Measurements from ENCODE around the gene JUN.

JUN gene

DNA sequence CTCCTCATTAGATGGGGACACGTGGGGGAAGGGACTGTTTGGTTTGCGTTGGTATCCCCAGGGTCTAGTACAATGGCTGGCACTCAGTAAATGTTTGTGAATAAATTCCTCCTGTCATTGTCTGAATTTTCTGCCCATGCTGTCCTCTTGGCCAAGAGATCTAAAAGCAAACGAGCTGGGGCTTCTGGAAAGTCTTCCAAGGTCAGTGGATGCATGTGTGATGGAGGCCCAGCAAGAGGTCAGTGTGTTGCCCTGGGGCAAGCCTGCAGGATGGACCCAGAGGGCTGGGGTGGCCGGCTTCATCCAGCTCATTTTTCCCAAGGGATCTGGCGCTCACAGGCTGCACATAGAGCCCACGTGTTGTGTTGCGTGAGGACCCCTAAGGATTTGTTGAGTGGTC is 30.0 kb upstream of the JUN start:
- Histone ChIP-seq H3K4me1 (ENCODE audit: control insufficient read depth in 1 of 2, insufficient read depth in 1 of 2, low read depth in 1 of 2, low read length in 1 of 2) (peaks cover 34 to 41% of the 10 kb centered on the region in 2 experiments), H3K36me3 (no peaks in the 10 kb centered on the region), H3K27ac (peak overlapping the region; percentile 89), H3K4me3 (ENCODE audit: low read depth in 1 of 2, low read length in 1 of 2) (no peak overlapping the region), H3K9me3 (no peaks in the 10 kb centered on the region), H3K27me3 (no peaks in the 10 kb centered on the region)
- TF ChIP-seq, protein P1, sequence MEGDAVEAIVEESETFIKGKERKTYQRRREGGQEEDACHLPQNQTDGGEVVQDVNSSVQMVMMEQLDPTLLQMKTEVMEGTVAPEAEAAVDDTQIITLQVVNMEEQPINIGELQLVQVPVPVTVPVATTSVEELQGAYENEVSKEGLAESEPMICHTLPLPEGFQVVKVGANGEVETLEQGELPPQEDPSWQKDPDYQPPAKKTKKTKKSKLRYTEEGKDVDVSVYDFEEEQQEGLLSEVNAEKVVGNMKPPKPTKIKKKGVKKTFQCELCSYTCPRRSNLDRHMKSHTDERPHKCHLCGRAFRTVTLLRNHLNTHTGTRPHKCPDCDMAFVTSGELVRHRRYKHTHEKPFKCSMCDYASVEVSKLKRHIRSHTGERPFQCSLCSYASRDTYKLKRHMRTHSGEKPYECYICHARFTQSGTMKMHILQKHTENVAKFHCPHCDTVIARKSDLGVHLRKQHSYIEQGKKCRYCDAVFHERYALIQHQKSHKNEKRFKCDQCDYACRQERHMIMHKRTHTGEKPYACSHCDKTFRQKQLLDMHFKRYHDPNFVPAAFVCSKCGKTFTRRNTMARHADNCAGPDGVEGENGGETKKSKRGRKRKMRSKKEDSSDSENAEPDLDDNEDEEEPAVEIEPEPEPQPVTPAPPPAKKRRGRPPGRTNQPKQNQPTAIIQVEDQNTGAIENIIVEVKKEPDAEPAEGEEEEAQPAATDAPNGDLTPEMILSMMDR (IDR thresholded peaks at IDR 0.05): no peak

DNA sequence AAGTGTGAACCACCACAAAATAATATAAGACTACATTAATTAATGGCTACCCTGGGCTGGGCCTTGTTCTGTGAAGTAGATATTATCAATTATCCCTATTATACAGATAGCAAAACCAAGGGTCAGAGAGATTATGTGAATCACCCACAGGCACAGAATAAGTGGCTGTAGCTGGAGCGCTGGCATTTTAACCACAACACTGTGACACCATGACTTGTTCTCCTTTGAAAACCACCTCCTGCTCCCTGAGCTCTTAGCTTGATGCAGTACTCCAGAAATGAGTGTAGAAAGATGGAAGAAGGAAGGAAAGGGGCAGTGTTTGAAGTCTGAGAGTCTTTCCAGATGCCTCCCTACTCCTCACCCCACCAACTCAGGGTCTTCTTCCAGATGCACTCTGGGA is 29.5 kb upstream of the JUN start:
- Histone ChIP-seq H3K36me3 (no peaks in the 10 kb centered on the region), H3K9me3 (no peaks in the 10 kb centered on the region), H3K4me1 (ENCODE audit: control insufficient read depth in 1 of 2, insufficient read depth in 1 of 2, low read depth in 1 of 2, low read length in 1 of 2) (peaks cover 34 to 41% of the 10 kb centered on the region in 2 experiments), H3K27me3 (no peaks in the 10 kb centered on the region), H3K4me3 (ENCODE audit: low read depth in 1 of 2, low read length in 1 of 2) (no peak overlapping the region), H3K27ac (peak overlapping the region; percentile 89)
- TF ChIP-seq, protein P1 (IDR thresholded peaks at IDR 0.05): no peak

DNA sequence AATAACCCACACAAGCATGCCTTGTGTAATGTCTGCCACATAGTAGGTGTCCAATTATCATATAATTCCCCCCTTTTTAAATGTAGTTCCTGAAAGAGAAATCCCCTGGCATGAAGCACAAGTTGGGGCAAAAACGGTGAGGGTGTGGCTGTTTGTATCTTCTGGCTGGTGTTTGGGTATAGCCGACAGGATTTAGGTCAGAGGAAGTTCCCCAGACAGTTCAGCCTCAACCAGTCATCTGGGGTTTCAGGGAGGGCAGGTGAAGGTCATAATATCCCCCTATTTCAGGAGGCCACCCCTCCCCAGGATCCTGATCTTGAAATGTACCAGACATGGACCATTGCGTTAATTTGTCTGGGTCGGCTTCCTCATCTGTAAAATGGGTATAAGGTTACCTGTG is 29.1 kb upstream of the JUN start:
- H3K27ac ChIP-seq: no peak overlapping the region
- no peaks in the 10 kb centered on the region for H3K9me3 ChIP-seq
- TF ChIP-seq, protein P1 (IDR thresholded peaks at IDR 0.05): no peak
- no peak overlapping the region for H3K4me3 ChIP-seq (ENCODE audit: low read depth in 1 of 2, low read length in 1 of 2)
- no peaks in the 10 kb centered on the region for H3K36me3 ChIP-seq
- H3K4me1 ChIP-seq (ENCODE audit: control insufficient read depth in 1 of 2, insufficient read depth in 1 of 2, low read depth in 1 of 2, low read length in 1 of 2): peaks cover 34 to 41% of the 10 kb centered on the region in 2 experiments
- no peaks in the 10 kb centered on the region for H3K27me3 ChIP-seq

DNA sequence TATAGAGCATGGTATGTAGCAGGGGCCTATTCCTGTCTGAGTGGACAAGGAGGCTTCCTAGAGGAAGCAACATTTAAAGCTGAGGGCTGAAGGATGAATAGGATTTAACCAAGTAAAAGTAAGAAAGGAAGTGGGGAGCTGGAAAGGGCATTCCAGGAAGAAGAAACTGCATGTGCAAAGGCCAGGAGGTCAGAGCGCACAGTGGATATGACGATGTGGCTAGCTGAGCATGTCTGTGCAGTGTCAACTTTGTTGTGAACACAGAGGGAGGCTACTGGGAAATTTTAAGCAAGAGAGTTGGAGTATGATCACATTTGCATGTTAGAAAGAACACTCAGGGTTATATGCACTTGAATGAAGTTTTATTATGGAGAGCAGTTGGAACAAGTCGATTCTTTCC is 28.6 kb upstream of the JUN start:
- TF ChIP-seq, protein P1 (IDR thresholded peaks at IDR 0.05): no peak
- no peak overlapping the region for H3K27ac ChIP-seq
- no peaks in the 10 kb centered on the region for H3K36me3 ChIP-seq
- no peaks in the 10 kb centered on the region for H3K9me3 ChIP-seq
- H3K4me3 ChIP-seq (ENCODE audit: low read depth in 1 of 2, low read length in 1 of 2): no peak overlapping the region
- H3K4me1 ChIP-seq (ENCODE audit: control insufficient read depth in 1 of 2, insufficient read depth in 1 of 2, low read depth in 1 of 2, low read length in 1 of 2): peaks cover 34 to 41% of the 10 kb centered on the region in 2 experiments
- H3K27me3 ChIP-seq: no peaks in the 10 kb centered on the region

DNA sequence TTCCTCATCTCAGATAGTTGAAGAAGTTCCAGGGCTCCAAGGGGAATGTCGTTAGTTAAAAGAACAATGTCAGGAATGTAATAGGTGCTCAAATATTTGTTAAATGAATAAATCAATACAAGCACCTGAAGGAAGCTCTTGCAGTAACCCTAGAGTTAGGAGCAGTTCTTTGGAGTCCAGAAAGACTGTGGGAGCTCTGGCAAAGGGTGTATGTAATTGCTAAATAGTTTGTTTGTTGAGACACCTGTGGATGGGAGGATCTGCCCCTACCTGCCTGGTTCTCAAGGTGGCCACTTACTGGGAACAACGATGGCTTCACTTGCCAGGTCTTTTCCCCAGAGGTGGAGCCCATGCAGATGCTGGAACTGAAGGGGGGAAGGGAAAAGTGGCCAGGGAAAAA is 27.5 kb upstream of the JUN start:
- H3K27me3 ChIP-seq: no peaks in the 10 kb centered on the region
- TF ChIP-seq, protein P1 (IDR thresholded peaks at IDR 0.05): no peak
- no peak overlapping the region for H3K4me3 ChIP-seq (ENCODE audit: low read depth in 1 of 2, low read length in 1 of 2)
- H3K4me1 ChIP-seq (ENCODE audit: control insufficient read depth in 1 of 2, insufficient read depth in 1 of 2, low read depth in 1 of 2, low read length in 1 of 2): peaks cover 27 to 34% of the 10 kb centered on the region in 2 experiments
- no peaks in the 10 kb centered on the region for H3K9me3 ChIP-seq
- no peaks in the 10 kb centered on the region for H3K36me3 ChIP-seq
- H3K27ac ChIP-seq: no peak overlapping the region

All from neutrophil (primary cell).